GM23248 (cell line): ENCODE data around the gene SNTG2.

Source experiments
- EZH2 ChIP-seq: fragments of 200-600 bp; sonication (generic); IDR thresholded peaks from 2 replicates; pipeline ENCODE4 v1.6.1; 2018; ENCODE audit warnings: antibody characterized with exemption, mild to moderate bottlenecking; ENCODE audit not compliant: insufficient read depth, poor library complexity, severe bottlenecking
- EZH2phosphoT487 ChIP-seq: fragments of 200-600 bp; sonication (generic); IDR thresholded peaks from 2 replicates; pipeline ENCODE4 v1.6.1; 2018; ENCODE audit warnings: antibody characterized with exemption, moderate library complexity, mild to moderate bottlenecking, low read depth; ENCODE audit not compliant: insufficient read depth

DNA sequence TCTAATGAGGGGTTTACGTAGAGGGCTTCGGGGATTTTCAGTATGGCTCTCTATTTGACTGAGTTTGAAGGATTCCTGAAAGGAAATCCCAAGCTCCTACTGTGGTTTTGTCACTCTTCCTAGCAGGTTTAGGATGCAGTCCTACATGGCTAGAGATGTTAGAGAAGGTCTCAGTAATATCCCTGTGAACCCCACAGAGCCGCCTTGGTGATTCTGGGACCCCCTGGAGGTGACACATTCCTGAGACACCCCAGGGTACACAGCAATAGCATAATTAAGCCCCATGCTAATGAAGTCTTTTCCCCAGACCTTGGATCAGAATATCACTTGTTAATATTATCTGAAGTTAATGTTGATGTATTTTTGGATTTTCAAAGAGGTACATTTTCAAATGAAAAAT is 103.8 kb downstream of the SNTG2 start:
- TF ChIP-seq EZH2 (no peak), EZH2phosphoT487 (no peak)
